ENCODE data around the gene GNAO1. TPM values are rescaled to one million over a fixed set of nuclear protein-coding genes. Genes with fewer than 3 reads are reported as not detected.

The GNAO1 gene
- total RNA-seq, 1 donor from 2014 or later: 14.6 TPM

GRCh38 chr16:56327929-56328258, 136.6 kb downstream of the GNAO1 start:
- Mint-ChIP-seq H3K27me3 (no peaks in the 10 kb centered on the region), H3K36me3 (ENCODE audit: insufficient read depth) (no peaks in the 10 kb centered on the region), H3K4me1 (ENCODE audit: low read depth) (no peaks in the 10 kb centered on the region), H3K9me3 (ENCODE audit: low read depth) (no peaks in the 10 kb centered on the region), H3K4me3 (ENCODE audit: low read depth) (no peak overlapping the region), H3K27ac (no peak overlapping the region)
- TF ChIP-seq CTCF (IDR thresholded peaks at IDR 0.05; ENCODE audit: unreplicated experiment): no peak
- DNase-seq (ENCODE audit: low spot score, unreplicated experiment): no peak

- no peaks in the 10 kb centered on the region for H3K9me3 Mint-ChIP-seq (ENCODE audit: low read depth)
- no peaks in the 10 kb centered on the region for H3K27me3 Mint-ChIP-seq
- DNase-seq (ENCODE audit: low spot score, unreplicated experiment): no peak
- no peak overlapping the region for H3K4me3 Mint-ChIP-seq (ENCODE audit: low read depth)
- H3K4me1 Mint-ChIP-seq (ENCODE audit: low read depth): no peaks in the 10 kb centered on the region
- no peak overlapping the region for H3K27ac Mint-ChIP-seq
- no peak for TF ChIP-seq CTCF (IDR thresholded peaks at IDR 0.05; ENCODE audit: unreplicated experiment)
- no peaks in the 10 kb centered on the region for H3K36me3 Mint-ChIP-seq (ENCODE audit: insufficient read depth)
Measured at GRCh38 chr16:56328276-56329022, 137.2 kb downstream of the GNAO1 start.

GRCh38 chr16:56329887-56330286, 138.6 kb downstream of the GNAO1 start:
- TF ChIP-seq CTCF (IDR thresholded peaks at IDR 0.05; ENCODE audit: unreplicated experiment): no peak
- Mint-ChIP-seq H3K9me3 (ENCODE audit: low read depth) (no peaks in the 10 kb centered on the region), H3K36me3 (ENCODE audit: insufficient read depth) (no peaks in the 10 kb centered on the region), H3K27ac (no peak overlapping the region), H3K27me3 (no peaks in the 10 kb centered on the region), H3K4me3 (ENCODE audit: low read depth) (no peak overlapping the region), H3K4me1 (ENCODE audit: low read depth) (no peaks in the 10 kb centered on the region)
- DNase-seq (ENCODE audit: low spot score, unreplicated experiment): no peak

GRCh38 chr16:56330476-56330875, 139.2 kb downstream of the GNAO1 start:
- H3K4me1 Mint-ChIP-seq (ENCODE audit: low read depth): no peaks in the 10 kb centered on the region
- H3K27ac Mint-ChIP-seq: no peak overlapping the region
- no peaks in the 10 kb centered on the region for H3K36me3 Mint-ChIP-seq (ENCODE audit: insufficient read depth)
- no peaks in the 10 kb centered on the region for H3K9me3 Mint-ChIP-seq (ENCODE audit: low read depth)
- no peak for TF ChIP-seq CTCF (IDR thresholded peaks at IDR 0.05; ENCODE audit: unreplicated experiment)
- H3K27me3 Mint-ChIP-seq: no peaks in the 10 kb centered on the region
- no peak overlapping the region for H3K4me3 Mint-ChIP-seq (ENCODE audit: low read depth)
- no peak for DNase-seq (ENCODE audit: low spot score, unreplicated experiment)

GRCh38 chr16:56331399-56331798, 140.1 kb downstream of the GNAO1 start:
- no peak for DNase-seq (ENCODE audit: low spot score, unreplicated experiment)
- Mint-ChIP-seq H3K27ac (no peak overlapping the region), H3K9me3 (ENCODE audit: low read depth) (no peaks in the 10 kb centered on the region), H3K36me3 (ENCODE audit: insufficient read depth) (no peaks in the 10 kb centered on the region), H3K4me3 (ENCODE audit: low read depth) (no peak overlapping the region), H3K4me1 (ENCODE audit: low read depth) (no peaks in the 10 kb centered on the region), H3K27me3 (no peaks in the 10 kb centered on the region)
- TF ChIP-seq CTCF (IDR thresholded peaks at IDR 0.05; ENCODE audit: unreplicated experiment): no peak

Data from progenitor cell of endocrine pancreas (in vitro differentiated cells).